Activated naive CD8-positive, alpha-beta T cell treated with anti-CD3 and anti-CD28 coated beads for 36 hours (primary cell): Measurements from ENCODE around the gene QTRT2. TPM values are rescaled to one million over a fixed set of nuclear protein-coding genes. Genes with fewer than 3 reads are reported as not detected.

Source experiments
- DNase-seq: peaks from one replicate; pipeline ENCODE4 v3.0.0; 2021
- H3K27ac Mint-ChIP-seq: one replicate; pipeline ENCODE4 v1.8.0; 2022; ENCODE audit warnings: mild to moderate bottlenecking, moderate library complexity, mixed read lengths
- H3K27me3 Mint-ChIP-seq: one replicate; pipeline ENCODE4 v1.8.0; 2022; ENCODE audit warnings: mild to moderate bottlenecking, mixed read lengths
- H3K36me3 Mint-ChIP-seq: one replicate; pipeline ENCODE4 v1.8.0; 2021; ENCODE audit warnings: mild to moderate bottlenecking, mixed read lengths
- H3K4me1 Mint-ChIP-seq: one replicate; pipeline ENCODE4 v1.8.0; 2021; ENCODE audit warnings: mixed read lengths
- H3K4me3 Mint-ChIP-seq: one replicate; pipeline ENCODE4 v1.8.0; 2022; ENCODE audit warnings: mild to moderate bottlenecking, moderate library complexity, mixed read lengths
- H3K9me3 Mint-ChIP-seq: one replicate; pipeline ENCODE4 v1.8.0; 2022; ENCODE audit warnings: mixed read lengths
- total RNA-seq, 2 experiments: library from RNA; stranded (reverse); gene quantifications; one replicate each; pipeline ENCODE4 v1.2.3, GENCODE V29; 2021

Gene QTRT2
- 10 to 100 TPM; 43.3 to 51.1 TPM for total RNA-seq

DNA sequence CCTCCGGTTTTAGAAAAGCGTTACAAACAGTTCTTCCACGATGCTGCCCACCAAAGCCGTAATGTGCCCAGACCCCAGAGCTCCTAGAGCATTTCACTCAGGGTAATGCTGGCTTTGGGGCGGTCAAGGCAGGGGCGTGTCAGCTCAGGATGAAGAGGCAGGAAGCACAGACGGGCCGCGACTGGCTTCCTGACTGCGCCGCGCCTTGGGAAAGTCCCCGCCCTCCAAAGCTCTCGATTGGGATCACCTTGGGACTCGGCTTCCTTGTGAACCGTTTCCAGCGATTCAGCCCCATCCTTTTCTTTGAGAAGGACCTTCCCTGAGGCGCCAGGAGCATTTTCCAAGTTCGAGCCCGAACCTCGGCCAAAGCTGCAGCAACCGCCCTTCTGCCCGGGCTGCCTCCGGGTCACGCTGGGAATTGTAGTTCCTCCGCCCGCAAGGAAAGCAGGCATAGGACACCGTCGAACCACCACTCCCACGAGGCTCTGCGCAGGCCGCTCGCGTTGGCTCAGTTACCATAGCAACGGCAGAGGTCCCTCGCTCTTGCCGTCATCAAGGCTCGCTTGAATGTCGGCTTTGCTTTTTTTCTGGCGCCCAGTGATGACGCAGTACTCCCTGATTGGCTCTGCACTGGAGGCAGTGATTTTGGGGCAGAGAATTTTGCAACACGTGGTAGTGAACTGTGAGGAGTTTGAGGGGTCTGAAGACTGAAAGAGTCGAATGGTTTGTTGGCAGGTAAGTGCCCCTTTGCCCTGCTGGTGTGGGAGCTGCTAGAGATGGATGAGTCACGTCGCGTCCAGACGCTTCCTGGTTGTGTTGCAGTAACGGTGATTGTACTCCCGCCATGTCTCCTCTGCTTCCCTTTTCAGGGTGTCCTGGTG lies at the start of gene QTRT2, which contains the start of gene CCDC191:
QTRT2 (plus strand) TSS at position 608 of the 881 bp plus-strand sequence. CDS start 8,521 bp downstream, outside the sequence.
CCDC191 (minus strand) TSS at position 397 of the 881 bp plus-strand sequence; CDS start at position 337, 60 bp downstream.
- peak within 1 kb of the TSS; percentile 92 for H3K4me3 Mint-ChIP-seq
- no peaks in the 10 kb centered on the region for H3K9me3 Mint-ChIP-seq
- DNase-seq = peak; percentile 96
- peak within 1 kb of the TSS; percentile 94 for H3K27ac Mint-ChIP-seq
- H3K36me3 Mint-ChIP-seq = peaks cover 25% of the 10 kb centered on the region
- peaks cover 27% of the 10 kb centered on the region for H3K4me1 Mint-ChIP-seq
- H3K27me3 Mint-ChIP-seq = no peaks in the 10 kb centered on the region

DNA sequence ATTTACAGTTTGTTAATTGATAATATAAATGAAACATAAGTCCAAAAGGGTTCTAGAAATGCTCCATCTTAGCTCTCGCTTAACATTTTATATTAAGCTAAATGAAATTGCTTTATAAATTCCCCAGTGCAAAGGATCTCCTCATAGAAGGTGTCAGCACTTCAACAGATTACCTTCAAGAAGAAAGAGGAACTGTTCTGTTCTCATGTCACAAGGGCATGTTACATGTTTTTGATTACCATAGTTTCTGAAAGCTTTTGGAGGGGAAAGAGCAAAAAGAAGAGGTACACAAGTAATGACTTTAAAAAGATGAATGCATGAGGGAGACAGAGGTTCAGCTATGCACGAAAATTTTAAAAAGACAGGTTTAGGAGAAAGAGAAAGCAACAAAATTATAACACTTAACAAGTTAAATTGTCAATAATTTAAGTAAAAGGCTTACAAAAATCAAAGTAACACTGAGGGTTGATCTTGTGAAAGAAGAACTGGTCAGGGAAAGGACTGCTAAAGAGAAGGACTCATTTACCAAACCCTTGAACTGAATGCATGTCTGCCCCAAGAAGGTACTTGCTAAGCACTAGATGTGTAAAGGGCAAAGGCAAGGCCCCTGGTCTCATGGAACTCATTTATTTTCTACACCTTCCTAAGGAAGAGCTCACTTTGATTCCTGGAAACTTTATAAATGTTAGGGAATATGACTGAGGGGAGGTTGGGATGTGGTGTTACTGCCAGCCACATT lies 45.3 kb upstream of the QTRT2 start:
- Mint-ChIP-seq H3K27me3 (no peaks in the 10 kb centered on the region), H3K36me3 (no peaks in the 10 kb centered on the region), H3K27ac (no peak overlapping the region), H3K9me3 (no peaks in the 10 kb centered on the region), H3K4me3 (no peak overlapping the region), H3K4me1 (no peaks in the 10 kb centered on the region)
- DNase-seq = no peak

DNA sequence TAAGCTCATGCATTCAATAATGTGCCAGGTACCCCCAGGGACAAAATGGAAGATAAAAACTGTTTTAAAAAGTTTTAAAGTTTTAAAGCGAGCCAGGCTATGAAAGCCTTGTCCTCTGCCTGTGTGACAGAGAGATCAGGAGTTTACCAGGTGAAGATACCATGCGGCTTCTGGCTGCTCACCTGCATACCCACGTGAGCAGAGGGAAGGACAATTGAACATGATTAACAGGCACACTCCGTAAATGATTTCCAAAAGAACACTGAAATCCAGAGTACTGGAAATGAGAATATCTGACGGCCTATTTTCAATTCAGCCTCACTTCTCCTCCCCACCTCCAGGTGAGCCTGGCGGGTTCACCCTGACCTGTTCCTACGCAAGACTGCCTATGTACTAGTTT lies 42.3 kb upstream of the QTRT2 start:
- Mint-ChIP-seq H3K4me3 (no peak overlapping the region), H3K4me1 (no peaks in the 10 kb centered on the region), H3K36me3 (peaks cover 2% of the 10 kb centered on the region), H3K27me3 (no peaks in the 10 kb centered on the region), H3K9me3 (no peaks in the 10 kb centered on the region), H3K27ac (no peak overlapping the region)
- DNase-seq = no peak

DNA sequence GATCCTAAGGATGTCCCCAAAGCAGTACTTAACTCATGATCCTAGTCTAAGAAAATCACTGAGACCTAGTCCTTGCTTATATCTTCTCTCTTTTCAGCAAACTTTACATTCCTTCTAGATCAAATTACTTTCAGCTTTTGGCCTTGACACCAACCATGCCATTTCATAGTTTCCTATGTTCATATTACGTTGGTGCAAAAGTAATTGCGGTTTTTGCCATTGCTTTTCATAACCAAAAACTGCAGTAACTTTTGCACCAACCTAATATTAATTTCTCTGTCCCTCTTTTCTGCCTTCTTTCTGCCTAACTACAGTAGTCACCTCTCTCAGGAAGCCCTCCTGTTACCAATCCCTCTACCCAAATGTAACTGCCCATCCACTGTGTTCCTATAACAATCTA lies 37.1 kb upstream of the QTRT2 start:
- no peak overlapping the region for H3K4me3 Mint-ChIP-seq
- no peak for DNase-seq
- H3K27me3 Mint-ChIP-seq = no peaks in the 10 kb centered on the region
- peaks cover 4% of the 10 kb centered on the region for H3K4me1 Mint-ChIP-seq
- H3K9me3 Mint-ChIP-seq = no peaks in the 10 kb centered on the region
- no peak overlapping the region for H3K27ac Mint-ChIP-seq
- H3K36me3 Mint-ChIP-seq = peaks cover 3% of the 10 kb centered on the region

DNA sequence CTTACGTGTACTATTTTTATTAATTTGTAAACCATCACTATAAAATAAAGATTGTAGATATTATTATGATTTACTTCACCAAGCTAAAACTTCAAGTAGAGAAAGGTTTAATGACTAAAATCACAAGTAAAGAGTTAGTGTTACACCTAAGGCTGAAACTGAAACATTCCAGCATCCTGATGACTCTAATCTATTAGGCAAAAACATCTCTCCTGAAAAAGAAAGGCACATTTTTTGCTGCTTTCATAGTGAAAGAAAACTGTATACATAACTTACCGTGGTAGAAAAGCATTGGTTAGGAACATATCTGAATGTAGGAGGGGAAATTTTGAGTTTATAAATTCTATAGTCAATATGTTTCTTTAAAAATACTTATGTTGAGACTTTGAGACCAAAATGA lies 35.6 kb upstream of the QTRT2 start:
- Mint-ChIP-seq H3K4me1 (peaks cover 4% of the 10 kb centered on the region), H3K9me3 (no peaks in the 10 kb centered on the region), H3K36me3 (peaks cover 3% of the 10 kb centered on the region), H3K27me3 (no peaks in the 10 kb centered on the region), H3K27ac (peak overlapping the region; percentile 49), H3K4me3 (no peak overlapping the region)
- DNase-seq = no peak

DNA sequence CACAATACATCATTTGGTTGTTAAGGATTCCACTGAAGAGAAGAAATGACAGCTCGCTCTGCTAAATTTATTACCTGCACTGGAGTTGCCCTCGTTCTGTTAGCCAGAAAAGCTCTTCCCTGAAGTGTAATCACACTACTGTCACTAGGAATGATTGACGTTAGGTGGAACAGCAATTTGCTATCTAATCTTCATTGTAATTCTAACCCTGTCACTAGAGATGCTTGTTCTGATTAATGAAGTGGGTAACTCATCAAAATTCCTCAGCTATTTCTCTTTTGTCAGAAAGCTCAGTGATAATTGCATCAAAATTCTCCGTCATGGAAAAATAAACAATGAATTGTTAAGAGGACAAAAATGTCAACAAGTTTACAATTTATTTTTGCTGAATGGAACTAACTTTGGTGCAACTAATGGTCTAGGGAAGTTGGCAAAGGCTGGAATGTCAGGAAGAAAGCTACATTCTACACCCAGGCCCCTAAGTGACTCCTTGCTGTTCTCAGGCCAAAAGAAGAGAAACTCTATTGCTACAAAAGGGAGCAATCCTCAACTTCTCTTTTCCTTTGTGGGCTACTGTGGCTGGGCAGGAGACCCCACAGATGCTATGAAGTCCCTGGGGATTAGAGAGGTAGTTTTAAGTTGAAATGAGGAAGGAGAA lies 34.3 kb upstream of the QTRT2 start:
- Mint-ChIP-seq H3K27me3 (no peaks in the 10 kb centered on the region), H3K9me3 (no peaks in the 10 kb centered on the region), H3K4me1 (peaks cover 4% of the 10 kb centered on the region), H3K4me3 (no peak overlapping the region), H3K36me3 (peaks cover 3% of the 10 kb centered on the region), H3K27ac (no peak overlapping the region)
- no peak for DNase-seq

DNA sequence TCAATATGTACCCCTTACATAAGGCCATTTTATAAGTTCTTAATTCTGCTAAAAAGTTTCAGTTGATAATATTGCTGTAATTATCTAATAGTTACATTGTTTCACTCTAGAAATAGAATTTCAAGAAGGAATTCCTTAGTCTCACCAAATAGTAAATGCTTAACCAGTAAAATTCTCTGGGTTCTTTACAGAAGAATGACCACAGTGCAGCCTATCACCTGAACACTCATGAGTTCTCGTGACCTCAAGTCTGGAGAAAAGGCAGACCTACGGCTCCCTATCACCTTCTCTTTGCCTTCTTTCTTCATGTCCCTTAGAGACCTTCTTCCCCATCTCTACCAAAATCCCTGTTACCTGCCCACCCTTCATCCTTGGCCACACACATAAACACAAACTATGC lies 31.1 kb upstream of the QTRT2 start:
- H3K27me3 Mint-ChIP-seq = no peaks in the 10 kb centered on the region
- no peaks in the 10 kb centered on the region for H3K36me3 Mint-ChIP-seq
- DNase-seq = no peak
- H3K27ac Mint-ChIP-seq = no peak overlapping the region
- peaks cover 4% of the 10 kb centered on the region for H3K4me1 Mint-ChIP-seq
- H3K9me3 Mint-ChIP-seq = no peaks in the 10 kb centered on the region
- no peak overlapping the region for H3K4me3 Mint-ChIP-seq

DNA sequence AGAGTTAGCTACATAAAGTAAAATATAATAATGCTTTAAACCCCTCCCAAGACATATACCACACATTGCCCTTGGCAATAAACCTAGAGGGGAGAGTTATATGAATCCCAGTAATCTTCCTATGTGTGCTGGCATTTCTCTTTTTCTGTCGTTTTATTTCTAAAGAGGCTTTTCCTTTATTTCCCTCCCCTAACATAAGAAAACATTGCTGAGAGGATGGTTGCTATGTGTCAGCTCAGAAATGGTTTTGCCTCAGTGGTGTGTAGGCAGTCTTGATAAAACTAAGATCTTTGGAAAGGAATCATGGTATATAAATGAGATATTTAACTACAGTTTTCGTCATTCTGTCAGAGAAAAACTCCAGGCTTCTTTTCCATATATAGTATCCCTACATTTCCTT lies 30.2 kb upstream of the QTRT2 start:
- H3K27me3 Mint-ChIP-seq = no peaks in the 10 kb centered on the region
- H3K36me3 Mint-ChIP-seq = no peaks in the 10 kb centered on the region
- H3K27ac Mint-ChIP-seq = no peak overlapping the region
- H3K4me1 Mint-ChIP-seq = no peaks in the 10 kb centered on the region
- H3K9me3 Mint-ChIP-seq = no peaks in the 10 kb centered on the region
- no peak for DNase-seq
- H3K4me3 Mint-ChIP-seq = no peak overlapping the region

DNA sequence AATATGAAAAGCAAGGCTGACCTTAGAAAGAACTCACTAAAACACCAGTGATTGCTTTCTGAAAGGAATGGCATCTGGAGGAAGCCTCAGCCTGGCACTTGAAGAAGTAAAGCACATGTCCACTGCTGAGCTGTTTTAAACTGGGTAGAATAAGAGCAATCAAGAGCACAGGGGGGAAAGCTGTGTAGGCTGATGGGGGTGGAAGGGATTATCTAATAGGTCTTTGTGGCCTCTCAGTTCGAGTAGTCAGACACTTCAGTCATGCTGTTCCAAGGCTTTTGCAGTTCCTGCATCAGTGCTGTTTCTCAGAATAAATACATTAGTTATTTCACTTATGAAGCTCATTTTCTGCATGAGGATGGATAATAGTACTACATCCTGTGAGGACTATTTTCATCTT lies 22.8 kb upstream of the QTRT2 start:
- Mint-ChIP-seq H3K4me3 (no peak overlapping the region), H3K4me1 (peaks cover 6% of the 10 kb centered on the region), H3K27ac (no peak overlapping the region), H3K9me3 (no peaks in the 10 kb centered on the region), H3K27me3 (no peaks in the 10 kb centered on the region), H3K36me3 (peaks cover 6% of the 10 kb centered on the region)
- DNase-seq = no peak

DNA sequence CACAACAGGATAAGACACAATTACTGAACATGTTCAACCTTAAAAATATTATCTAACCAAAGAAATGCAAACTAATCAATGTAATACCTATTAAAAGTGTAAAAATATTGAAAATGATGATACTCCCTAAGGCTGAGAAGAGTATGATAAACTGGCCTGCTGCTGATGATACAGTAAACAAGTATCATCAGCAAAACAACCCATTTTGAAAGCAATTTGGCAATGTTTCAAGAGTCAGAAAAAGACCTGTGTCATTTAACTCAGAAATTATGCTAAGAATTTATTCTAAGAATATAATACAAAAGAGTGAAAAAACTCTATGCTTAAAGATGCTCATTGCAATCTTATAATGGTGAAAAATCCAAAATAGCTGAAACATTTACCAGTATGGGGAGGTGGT lies 22.3 kb upstream of the QTRT2 start:
- Mint-ChIP-seq H3K4me3 (no peak overlapping the region), H3K9me3 (no peaks in the 10 kb centered on the region), H3K36me3 (peaks cover 6% of the 10 kb centered on the region), H3K27me3 (no peaks in the 10 kb centered on the region), H3K4me1 (peaks cover 6% of the 10 kb centered on the region), H3K27ac (no peak overlapping the region)
- no peak for DNase-seq

DNA sequence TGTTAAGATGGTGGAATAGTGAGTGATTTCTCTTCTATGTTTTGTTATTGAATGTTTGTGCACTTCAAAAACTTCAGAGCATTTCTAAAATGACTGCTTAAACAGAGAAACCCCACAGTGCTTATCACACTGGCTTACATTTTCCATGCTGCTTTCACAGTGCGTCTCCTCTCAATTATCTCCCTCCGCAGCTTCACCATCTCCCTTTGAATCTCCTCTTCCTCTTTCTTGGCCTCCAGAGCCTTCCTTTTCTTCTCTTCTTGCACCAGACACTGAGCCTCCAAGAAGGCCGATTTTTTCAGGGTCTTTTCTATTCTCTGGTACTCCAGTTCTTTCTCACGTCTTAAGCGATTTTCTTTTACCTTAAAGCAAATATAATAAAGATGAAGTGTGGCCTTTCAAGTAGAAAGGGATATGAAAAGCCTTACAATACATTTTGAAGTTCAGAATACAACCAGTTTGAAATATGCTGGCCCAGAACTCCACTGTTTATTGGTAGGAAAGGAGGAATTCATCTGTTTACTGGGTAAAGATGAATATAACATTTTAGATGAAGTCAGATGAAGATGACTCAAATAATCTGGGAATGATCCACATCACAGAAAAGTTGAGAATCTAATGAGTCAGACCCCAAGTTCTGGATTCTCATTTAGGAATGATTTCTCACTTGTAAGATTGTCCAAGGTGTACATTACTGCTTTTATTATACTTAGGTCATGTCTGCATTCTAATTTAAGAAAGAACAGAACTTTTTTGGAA lies 21.6 kb upstream of the QTRT2 start:
- Mint-ChIP-seq H3K36me3 (peaks cover 6% of the 10 kb centered on the region), H3K9me3 (no peaks in the 10 kb centered on the region), H3K27me3 (no peaks in the 10 kb centered on the region), H3K27ac (no peak overlapping the region), H3K4me1 (peaks cover 6% of the 10 kb centered on the region), H3K4me3 (no peak overlapping the region)
- no peak for DNase-seq

DNA sequence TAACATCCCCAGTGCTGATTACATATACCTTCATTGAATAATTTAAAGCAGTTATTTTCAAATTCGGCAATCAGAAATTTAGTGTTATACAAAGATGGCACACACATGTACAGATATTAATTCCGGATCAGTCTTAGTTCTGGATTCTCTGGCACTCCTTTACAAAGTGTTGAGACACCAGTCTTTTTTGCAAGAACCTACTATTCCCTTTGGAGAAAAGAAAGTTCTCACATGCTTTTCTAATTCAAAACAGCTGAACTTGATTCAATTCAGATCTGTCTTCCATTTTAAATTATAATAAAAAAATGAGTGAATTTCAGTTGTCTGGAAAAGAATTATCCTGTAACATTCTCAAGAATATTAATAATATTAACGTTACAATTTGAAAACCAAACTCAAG lies 20.6 kb upstream of the QTRT2 start:
- no peaks in the 10 kb centered on the region for H3K9me3 Mint-ChIP-seq
- DNase-seq = no peak
- no peak overlapping the region for H3K4me3 Mint-ChIP-seq
- peaks cover 6% of the 10 kb centered on the region for H3K36me3 Mint-ChIP-seq
- peaks cover 6% of the 10 kb centered on the region for H3K4me1 Mint-ChIP-seq
- no peak overlapping the region for H3K27ac Mint-ChIP-seq
- H3K27me3 Mint-ChIP-seq = no peaks in the 10 kb centered on the region

DNA sequence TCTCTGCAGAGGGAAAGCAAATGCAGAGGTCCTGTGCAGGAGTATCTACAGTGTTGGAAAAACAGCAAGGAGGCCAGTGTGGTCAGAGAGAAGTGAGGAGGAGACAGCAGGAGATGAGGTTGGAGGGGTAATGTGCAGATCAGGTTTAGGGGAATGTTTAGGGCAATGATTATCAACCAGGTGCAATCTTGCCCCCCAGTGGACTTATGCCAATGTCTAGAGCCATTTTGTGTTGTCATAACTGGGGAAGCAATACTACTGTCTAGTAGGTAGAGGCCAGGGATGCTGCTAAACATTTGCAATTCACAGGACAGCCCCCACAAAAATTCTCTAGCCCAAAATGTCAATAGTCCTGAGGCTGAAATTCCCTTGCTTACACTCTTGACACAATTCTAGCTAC lies 13.3 kb upstream of the QTRT2 start:
- Mint-ChIP-seq H3K4me3 (no peak overlapping the region), H3K9me3 (no peaks in the 10 kb centered on the region)

DNA sequence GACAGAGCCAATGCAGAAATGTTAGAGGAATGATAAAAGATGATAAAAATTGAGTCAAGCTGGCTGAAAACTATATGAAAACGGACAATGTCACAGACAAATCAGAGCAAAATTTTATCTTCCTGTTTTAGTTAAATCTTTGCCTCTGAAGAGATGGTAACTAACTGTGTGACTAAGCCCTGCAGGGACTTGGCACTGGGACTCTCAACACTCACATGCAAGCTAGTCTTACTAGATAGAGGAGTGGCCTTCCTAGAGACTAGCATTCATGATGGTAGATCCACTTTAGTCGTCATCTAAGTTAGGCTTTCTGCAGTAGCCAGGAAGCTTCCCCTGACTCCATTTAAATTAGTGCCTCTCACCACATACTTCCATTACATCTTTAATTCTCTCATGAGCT lies 4.3 kb upstream of the QTRT2 start:
- no peak for DNase-seq
- no peaks in the 10 kb centered on the region for H3K27me3 Mint-ChIP-seq
- peaks cover 4% of the 10 kb centered on the region for H3K36me3 Mint-ChIP-seq
- no peak overlapping the region for H3K27ac Mint-ChIP-seq
- H3K4me1 Mint-ChIP-seq = peaks cover 5% of the 10 kb centered on the region
- H3K4me3 Mint-ChIP-seq = no peak overlapping the region
- H3K9me3 Mint-ChIP-seq = no peaks in the 10 kb centered on the region

More for the DNA sequence above, 13.3 kb upstream of the QTRT2 start:
- peaks cover 3% of the 10 kb centered on the region for H3K36me3 Mint-ChIP-seq
- no peak overlapping the region for H3K27ac Mint-ChIP-seq
- H3K27me3 Mint-ChIP-seq = no peaks in the 10 kb centered on the region
- DNase-seq = no peak
- H3K4me1 Mint-ChIP-seq = no peaks in the 10 kb centered on the region

DNA sequence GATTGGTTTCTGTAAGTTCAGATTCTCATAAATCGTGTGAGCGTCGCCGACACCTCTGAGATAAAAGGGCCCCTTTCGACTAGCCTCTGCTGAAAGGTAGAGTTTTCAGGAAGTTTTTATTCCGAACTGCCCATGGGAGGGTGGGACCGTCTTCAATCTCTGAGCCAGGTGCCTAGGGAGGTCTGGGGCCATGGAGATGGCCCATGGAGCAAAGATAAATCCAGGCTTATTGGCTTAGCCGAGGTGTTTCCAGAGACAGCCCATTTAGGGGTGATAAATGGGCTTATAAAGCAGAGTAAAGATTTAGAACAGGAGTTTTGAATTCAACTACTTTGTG lies 442 bp downstream of the QTRT2 start:
- no peak for DNase-seq
- Mint-ChIP-seq H3K27ac (peak overlapping the region; percentile 94), H3K36me3 (peaks cover 29% of the 10 kb centered on the region), H3K4me3 (peak overlapping the region; percentile 92), H3K27me3 (no peaks in the 10 kb centered on the region), H3K4me1 (peaks cover 32% of the 10 kb centered on the region), H3K9me3 (no peaks in the 10 kb centered on the region)
